BLaER1 (cell line): Measurements from ENCODE around the gene FAM124A.
A peak's percentile ranks its signal among the peaks of the same experiment; 100 is the strongest.

Source experiments
- H3K27ac ChIP-seq: shearing (Covaris generic); formaldehyde crosslinking; 2 replicates; pipeline ENCODE4 v1.8.1; 2022
- H3K27me3 ChIP-seq: shearing (Covaris generic); formaldehyde crosslinking; 2 replicates; pipeline ENCODE4 v1.8.1; 2022
- H3K36me3 ChIP-seq: shearing (Covaris generic); formaldehyde crosslinking; 2 replicates; pipeline ENCODE4 v1.8.1; 2022
- H3K4me1 ChIP-seq: shearing (Covaris generic); formaldehyde crosslinking; 2 replicates; pipeline ENCODE4 v1.8.1; 2022
- H3K4me2 ChIP-seq: shearing (Covaris generic); formaldehyde crosslinking; 2 replicates; pipeline ENCODE4 v1.8.1; 2022
- H3K4me3 ChIP-seq: shearing (Covaris generic); formaldehyde crosslinking; 2 replicates; pipeline ENCODE4 v1.8.1; 2022
- H3K9ac ChIP-seq: shearing (Covaris generic); formaldehyde crosslinking; 2 replicates; pipeline ENCODE4 v1.8.1; 2022
- H3K9me3 ChIP-seq: shearing (Covaris generic); formaldehyde crosslinking; 2 replicates; pipeline ENCODE4 v1.8.1; 2022
- H4K20me1 ChIP-seq: shearing (Covaris generic); formaldehyde crosslinking; 2 replicates; pipeline ENCODE4 v1.8.1; 2022
- Cebpa-rat ChIP-seq: shearing (Covaris generic); IDR thresholded peaks from 2 replicates; pipeline ENCODE4 v1.8.1; 2022

Gene FAM124A

GRCh38 chr13:51218626-51219025 is 3.6 kb upstream of the FAM124A start:
- Histone ChIP-seq H3K4me2 (peak overlapping the region; percentile 45), H3K9ac (no peak overlapping the region), H3K4me3 (no peak overlapping the region), H3K27me3 (peaks cover 34% of the 10 kb centered on the region), H3K36me3 (no peaks in the 10 kb centered on the region), H3K4me1 (peaks cover 25% of the 10 kb centered on the region), H4K20me1 (no peaks in the 10 kb centered on the region), H3K9me3 (no peaks in the 10 kb centered on the region), H3K27ac (no peak overlapping the region)
- TF ChIP-seq Cebpa-rat, result no peak

DNA sequence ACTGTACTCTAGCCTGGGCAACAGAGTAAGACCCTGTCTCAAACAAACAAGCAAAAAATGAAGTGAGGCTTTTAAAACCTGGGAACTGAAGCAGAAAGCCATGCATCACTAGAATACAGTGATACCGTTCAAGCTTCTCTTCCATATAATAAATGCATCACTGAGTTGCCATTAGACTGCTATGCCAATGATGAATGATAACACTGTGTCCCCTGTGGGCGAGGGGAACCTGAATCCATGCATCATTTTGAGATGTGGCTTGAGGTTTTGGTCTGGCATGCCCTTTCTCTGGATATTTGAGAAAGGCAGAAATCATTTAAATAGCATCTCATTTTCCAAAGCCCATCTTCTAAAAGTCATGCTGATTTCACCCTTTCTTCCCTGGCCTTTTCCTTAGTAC is 1.5 kb upstream of the FAM124A start:
- H3K4me2 ChIP-seq, result no peak overlapping the region
- H4K20me1 ChIP-seq, result no peaks in the 10 kb centered on the region
- H3K9me3 ChIP-seq, result no peaks in the 10 kb centered on the region
- H3K27me3 ChIP-seq, result peaks cover 47% of the 10 kb centered on the region
- H3K27ac ChIP-seq, result no peak overlapping the region
- H3K4me3 ChIP-seq, result no peak overlapping the region
- TF ChIP-seq Cebpa-rat, result no peak
- no peaks in the 10 kb centered on the region for H3K36me3 ChIP-seq
- H3K9ac ChIP-seq, result no peak overlapping the region
- H3K4me1 ChIP-seq, result peaks cover 25% of the 10 kb centered on the region

- Histone ChIP-seq H3K9me3 (no peaks in the 10 kb centered on the region), H3K27me3 (peaks cover 47% of the 10 kb centered on the region), H3K4me3 (no peak overlapping the region), H3K36me3 (no peaks in the 10 kb centered on the region), H3K4me2 (0 out of 2 replicates have a peak overlapping the region, but pooled peaks have one; percentile 97), H4K20me1 (no peaks in the 10 kb centered on the region), H3K9ac (no peak overlapping the region), H3K27ac (no peak overlapping the region), H3K4me1 (peaks cover 25% of the 10 kb centered on the region)
- no peak for TF ChIP-seq Cebpa-rat
Observed at GRCh38 chr13:51221108-51221507, 1.1 kb upstream of the FAM124A start.

DNA sequence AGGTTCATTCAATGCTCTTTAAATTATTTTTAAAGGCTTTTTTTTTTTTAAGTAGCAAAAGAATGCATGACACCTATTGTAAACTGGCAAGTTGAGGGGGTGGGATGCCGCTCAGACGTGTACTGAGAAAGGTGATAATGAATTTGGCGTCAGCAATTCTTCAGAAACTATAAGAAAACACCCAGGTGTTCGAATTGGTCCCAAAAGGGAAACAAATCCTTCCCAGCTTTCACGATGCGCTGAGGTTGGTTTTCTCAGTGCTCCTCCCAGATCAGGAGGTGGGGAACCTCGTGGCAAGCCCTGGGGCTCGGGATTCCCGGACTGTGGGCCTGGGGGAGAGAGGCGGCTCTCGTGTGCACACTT is 543 bp upstream of the FAM124A start:
- H3K9ac ChIP-seq, result peak overlapping the region; percentile 65
- no peak overlapping the region for H3K27ac ChIP-seq
- H3K9me3 ChIP-seq, result no peaks in the 10 kb centered on the region
- TF ChIP-seq Cebpa-rat, result no peak
- H3K27me3 ChIP-seq, result peaks cover 47% of the 10 kb centered on the region
- no peaks in the 10 kb centered on the region for H3K36me3 ChIP-seq
- peak overlapping the region; percentile 85 for H3K4me3 ChIP-seq
- H4K20me1 ChIP-seq, result no peaks in the 10 kb centered on the region
- H3K4me1 ChIP-seq, result peaks cover 25% of the 10 kb centered on the region
- H3K4me2 ChIP-seq, result peak overlapping the region; percentile 97

DNA sequence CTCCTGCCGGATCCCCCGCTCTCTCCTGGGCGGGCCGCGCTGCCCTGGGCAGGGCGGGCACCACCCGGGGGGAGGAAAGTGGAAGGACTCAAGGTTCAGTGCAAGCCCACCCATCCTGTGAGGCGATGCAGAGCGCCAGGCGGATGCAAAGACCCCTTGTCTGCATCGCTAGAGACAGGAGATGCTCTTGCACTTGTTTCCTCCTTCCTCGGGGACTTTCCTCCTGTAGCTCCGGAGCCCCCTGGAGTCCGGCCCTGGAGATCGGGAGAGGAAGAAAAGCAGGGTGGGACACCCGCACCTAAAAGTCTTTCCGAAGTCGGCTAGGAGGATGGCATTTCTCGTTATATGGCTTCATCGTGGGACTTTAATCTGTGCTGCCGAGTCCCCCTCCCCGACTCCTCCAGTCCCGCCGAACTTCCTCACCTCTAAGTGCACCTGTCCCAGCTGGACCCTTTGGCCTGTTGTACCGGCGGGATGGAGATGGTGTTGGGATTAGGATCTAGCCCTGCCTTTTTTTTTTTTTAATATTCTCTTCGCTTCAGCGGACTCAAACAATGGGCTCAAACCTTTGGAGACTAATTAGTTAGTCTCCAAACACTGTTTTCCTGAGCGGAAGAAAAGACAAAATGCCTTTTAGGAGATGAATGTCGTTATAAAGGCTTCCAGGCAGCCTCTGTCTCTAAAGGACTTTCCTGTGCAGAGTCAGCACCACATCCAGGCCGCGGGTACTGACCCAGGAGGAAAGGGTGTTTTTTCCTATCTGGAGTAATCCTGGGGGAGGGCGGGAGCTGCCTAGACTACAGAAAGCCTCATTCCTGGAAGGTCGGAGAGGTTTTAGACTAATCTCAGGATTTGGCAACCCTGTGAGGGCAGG is 725 bp downstream of the FAM124A start:
- Histone ChIP-seq H3K4me1 (peaks cover 25% of the 10 kb centered on the region), H3K9ac (peak overlapping the region; percentile 65), H3K9me3 (no peaks in the 10 kb centered on the region), H3K27me3 (peaks cover 47% of the 10 kb centered on the region), H3K4me2 (peak overlapping the region; percentile 97), H3K36me3 (no peaks in the 10 kb centered on the region), H4K20me1 (no peaks in the 10 kb centered on the region), H3K4me3 (peak overlapping the region; percentile 85), H3K27ac (peak overlapping the region; percentile 35; the same call in 1 of the 2 replicates)
- TF ChIP-seq Cebpa-rat, result no peak

DNA sequence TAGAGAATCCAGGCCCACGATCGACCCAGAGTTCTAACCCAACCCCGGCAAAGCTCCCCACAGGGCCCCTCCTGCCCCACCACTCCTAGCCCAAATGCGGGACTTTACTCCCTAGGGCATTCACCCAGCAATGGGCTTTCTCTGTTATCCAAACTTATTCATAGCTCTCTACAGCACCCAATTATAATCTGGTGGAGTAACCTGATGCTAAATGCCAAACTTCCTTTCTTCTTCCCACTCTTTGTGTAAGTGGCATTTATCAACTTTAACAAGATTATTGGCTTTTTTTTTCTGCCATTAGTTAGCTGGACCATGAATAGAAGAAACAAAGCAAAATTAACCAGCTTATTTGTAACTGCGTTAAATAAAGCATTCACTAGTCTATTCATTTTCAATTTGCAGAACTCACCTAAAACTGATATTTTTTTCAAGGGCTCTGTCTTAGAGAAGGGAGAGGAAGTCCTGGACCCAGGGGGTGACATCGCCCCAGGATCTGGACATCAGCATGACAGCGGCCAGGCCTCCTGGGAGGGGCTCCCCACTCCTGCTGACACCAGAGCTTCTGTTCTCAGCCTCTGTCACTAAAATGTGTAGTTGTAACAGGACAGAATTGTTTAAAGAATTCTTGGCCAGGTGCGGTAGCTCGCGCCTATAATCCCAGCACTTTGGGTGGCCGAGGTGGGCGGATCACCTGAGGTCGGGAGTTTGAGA is 1.5 kb downstream of the FAM124A start:
- H3K4me3 ChIP-seq, result no peak overlapping the region
- H3K27ac ChIP-seq, result no peak overlapping the region
- H3K9me3 ChIP-seq, result no peaks in the 10 kb centered on the region
- H3K9ac ChIP-seq, result no peak overlapping the region
- H3K36me3 ChIP-seq, result no peaks in the 10 kb centered on the region
- peaks cover 19% of the 10 kb centered on the region for H3K4me1 ChIP-seq
- no peaks in the 10 kb centered on the region for H4K20me1 ChIP-seq
- H3K4me2 ChIP-seq, result no peak overlapping the region
- no peak for TF ChIP-seq Cebpa-rat
- peaks cover 47% of the 10 kb centered on the region for H3K27me3 ChIP-seq

- Histone ChIP-seq H3K4me3 (no peak overlapping the region), H3K4me1 (peaks cover 19% of the 10 kb centered on the region), H3K27ac (no peak overlapping the region)
Observed at GRCh38 chr13:51225029-51225428, 2.8 kb downstream of the FAM124A start.

DNA sequence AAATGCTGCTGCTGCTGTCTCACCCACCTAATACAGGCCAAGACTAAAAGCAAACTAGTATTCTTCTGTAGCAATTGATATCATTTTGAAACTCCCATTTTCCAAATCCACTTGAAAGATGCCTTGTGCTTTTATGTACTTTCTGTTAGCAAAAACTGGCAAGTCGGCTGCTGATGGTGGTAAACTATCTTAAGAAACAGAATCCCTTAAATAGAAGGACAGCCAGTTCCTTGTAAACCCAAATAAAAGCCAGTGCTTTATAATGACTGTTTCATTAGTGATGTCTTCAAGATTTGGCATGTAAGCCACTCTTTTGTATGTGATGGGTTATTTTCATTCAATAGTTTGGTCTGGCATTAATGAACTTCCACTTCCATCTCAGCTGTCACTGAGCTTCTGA is 5.2 kb downstream of the FAM124A start:
- Histone ChIP-seq H3K4me3 (no peak overlapping the region), H3K9ac (no peak overlapping the region), H3K36me3 (no peaks in the 10 kb centered on the region), H3K9me3 (no peaks in the 10 kb centered on the region), H4K20me1 (no peaks in the 10 kb centered on the region), H3K27me3 (peaks cover 25% of the 10 kb centered on the region), H3K4me1 (peaks cover 10% of the 10 kb centered on the region; the same call in 1 of the 2 replicates), H3K27ac (no peak overlapping the region), H3K4me2 (no peak overlapping the region)
- TF ChIP-seq Cebpa-rat, result no peak

More at GRCh38 chr13:51225029-51225428, 2.8 kb downstream of the FAM124A start:
- peaks cover 47% of the 10 kb centered on the region for H3K27me3 ChIP-seq
- H3K9me3 ChIP-seq, result no peaks in the 10 kb centered on the region
- H4K20me1 ChIP-seq, result no peaks in the 10 kb centered on the region
- H3K9ac ChIP-seq, result no peak overlapping the region
- no peaks in the 10 kb centered on the region for H3K36me3 ChIP-seq
- TF ChIP-seq Cebpa-rat, result no peak
- H3K4me2 ChIP-seq, result no peak overlapping the region

GRCh38 chr13:51229101-51229719 is 7.0 kb downstream of the FAM124A start:
- Histone ChIP-seq H3K27ac (no peak overlapping the region), H4K20me1 (no peaks in the 10 kb centered on the region), H3K9me3 (no peaks in the 10 kb centered on the region), H3K36me3 (no peaks in the 10 kb centered on the region), H3K27me3 (peaks cover 7% of the 10 kb centered on the region; the same call in 1 of the 2 replicates), H3K4me3 (no peak overlapping the region), H3K9ac (no peak overlapping the region), H3K4me1 (peaks cover 5% of the 10 kb centered on the region), H3K4me2 (no peak overlapping the region)
- TF ChIP-seq Cebpa-rat, result no peak
